ENCODE results near the gene ASIC4. TPM values are rescaled to one million over a fixed set of nuclear protein-coding genes. Genes with fewer than 3 reads are reported as not detected.

The ASIC4 gene
- total and polyA plus RNA-seq, 2 of the 13 experiments (the other 11 are each of a cell fraction or from before 2014, with no cell fraction given), result 0.03 TPM; not detected in 1

- TF ChIP-seq ZZZ3 (CRISPR knock-in tag; IDR thresholded peaks at IDR 0.05; ENCODE audit: borderline replicate concordance) (no peak), NFIC (IDR thresholded peaks at IDR 0.05; ENCODE audit: low read length) (no peak), ZNF75D (CRISPR knock-in tag; IDR thresholded peaks at IDR 0.05; ENCODE audit: borderline replicate concordance) (no peak), ZFP36L2 (CRISPR knock-in tag; IDR thresholded peaks at IDR 0.05) (no peak), MTERF4 (CRISPR knock-in tag; IDR thresholded peaks at IDR 0.05) (no peak), NCOA1 (CRISPR knock-in tag; IDR thresholded peaks at IDR 0.05) (no peak), ZNF770 (CRISPR knock-in tag; IDR thresholded peaks at IDR 0.05) (no peak), CSRNP1 (CRISPR knock-in tag; IDR thresholded peaks at IDR 0.05) (peak; percentile 51; the same call in 1 of the 2 replicates), TSC22D2 (CRISPR knock-in tag; IDR thresholded peaks at IDR 0.05; ENCODE audit: borderline replicate concordance) (peak; percentile 37; the same call in 1 of the 2 replicates), U2AF1 (optimal IDR thresholded peaks at IDR 0.05; ENCODE audit: low read depth, low read length) (no peak), PATZ1 (CRISPR knock-in tag; IDR thresholded peaks at IDR 0.05) (peak; percentile 46; the same call in 1 of the 2 replicates), HIVEP1 (CRISPR knock-in tag; IDR thresholded peaks at IDR 0.05) (no peak; the same call in 1 of the 2 replicates), MAFG (CRISPR knock-in tag; IDR thresholded peaks at IDR 0.05) (no peak), ZNF614 (CRISPR knock-in tag; IDR thresholded peaks at IDR 0.05; ENCODE audit: borderline replicate concordance) (no peak), NAIF1 (CRISPR knock-in tag; IDR thresholded peaks at IDR 0.05; ENCODE audit: borderline replicate concordance) (no peak), GZF1 (CRISPR knock-in tag; IDR thresholded peaks at IDR 0.05) (no peak), DR1 (CRISPR knock-in tag; IDR thresholded peaks at IDR 0.05) (no peak), DDIT3 (CRISPR knock-in tag; IDR thresholded peaks at IDR 0.05) (no peak), STAT5B (CRISPR knock-in tag; IDR thresholded peaks at IDR 0.05) (no peak), CBX5 (CRISPR knock-in tag; IDR thresholded peaks at IDR 0.05; ENCODE audit: borderline replicate concordance) (no peak)
These were observed 56.1 kb downstream of the ASIC4 start (continued) for GRCh38 chr2:219570194-219570923.

Measured in HepG2 (cell line).